GM23248 (cell line): ENCODE measurements around the gene OTULINL. TPM values are rescaled to one million over a fixed set of nuclear protein-coding genes. Genes with fewer than 3 reads are reported as not detected.
A peak's percentile ranks its signal among the peaks of the same experiment; 100 is the strongest.

Source experiments
- DNase-seq: peaks from one replicate; pipeline ENCODE4 v3.0.0-alpha.2; 2015
- H2AFZ ChIP-seq: fragments of 200-600 bp; sonication (generic); 2 replicates; pipeline ENCODE4 v1.6.1; 2016; ENCODE audit warnings: antibody characterized with exemption
- H3F3A ChIP-seq: fragments of 200-600 bp; sonication (generic); 2 replicates; pipeline ENCODE4 v1.6.1; 2016; ENCODE audit warnings: mild to moderate bottlenecking, antibody characterized with exemption, mixed run types; ENCODE audit not compliant: insufficient read depth
- H3K27ac ChIP-seq: fragments of 200-600 bp; sonication (generic); 2 replicates; pipeline ENCODE4 v1.5.1; 2016; ENCODE audit warnings: mild to moderate bottlenecking
- H3K27me3 ChIP-seq: fragments of 200-600 bp; sonication (generic); replicated peaks from 2 replicates; pipeline ENCODE4 v1.6.1; 2016; ENCODE audit warnings: mild to moderate bottlenecking; ENCODE audit not compliant: insufficient read depth
- H3K36me3 ChIP-seq: fragments of 200-600 bp; sonication (generic); 2 replicates; pipeline ENCODE4 v1.6.1; 2016; ENCODE audit warnings: low read depth, mild to moderate bottlenecking
- H3K4me1 ChIP-seq: fragments of 200-600 bp; sonication (generic); 2 replicates; pipeline ENCODE4 v1.6.1; 2016; ENCODE audit warnings: mild to moderate bottlenecking; ENCODE audit not compliant: insufficient read depth
- H3K4me2 ChIP-seq: fragments of 200-600 bp; sonication (generic); one replicate; pipeline ENCODE4 v1.6.1; 2016; ENCODE audit warnings: mild to moderate bottlenecking; ENCODE audit not compliant: unreplicated experiment
- H3K4me3 ChIP-seq: fragments of 200-600 bp; sonication (generic); 2 replicates; pipeline ENCODE4 v1.5.1; 2016; ENCODE audit warnings: mild to moderate bottlenecking
- H3K79me2 ChIP-seq: fragments of 200-600 bp; sonication (generic); 2 replicates; pipeline ENCODE4 v1.6.1; 2016; ENCODE audit warnings: mild to moderate bottlenecking; ENCODE audit not compliant: insufficient read depth
- H3K9ac ChIP-seq: fragments of 200-600 bp; sonication (generic); 2 replicates; pipeline ENCODE4 v1.6.1; 2016; ENCODE audit warnings: mild to moderate bottlenecking
- H3K9me2 ChIP-seq: fragments of 200-600 bp; sonication (generic); 2 replicates; pipeline ENCODE4 v1.6.1; 2016; ENCODE audit warnings: mixed run types, mild to moderate bottlenecking, moderate library complexity; ENCODE audit not compliant: insufficient read depth
- H3K9me3 ChIP-seq: fragments of 200-600 bp; sonication (generic); one replicate; pipeline ENCODE4 v1.6.1; 2017; ENCODE audit warnings: low read depth
- H4K20me1 ChIP-seq: fragments of 200-600 bp; sonication (generic); 2 replicates; pipeline ENCODE4 v1.6.0; 2016; ENCODE audit not compliant: insufficient read depth
- EZH2 ChIP-seq: fragments of 200-600 bp; sonication (generic); IDR thresholded peaks from 2 replicates; pipeline ENCODE4 v1.6.1; 2018; ENCODE audit warnings: antibody characterized with exemption, mild to moderate bottlenecking; ENCODE audit not compliant: insufficient read depth, poor library complexity, severe bottlenecking
- EZH2phosphoT487 ChIP-seq: fragments of 200-600 bp; sonication (generic); IDR thresholded peaks from 2 replicates; pipeline ENCODE4 v1.6.1; 2018; ENCODE audit warnings: antibody characterized with exemption, moderate library complexity, mild to moderate bottlenecking, low read depth; ENCODE audit not compliant: insufficient read depth
- WGBS, 2 experiments: methylation state at CpG; one replicate each; pipeline ENCODE4 v1.1.6; 2015 to 2017; ENCODE audit warnings: low lambda C conversion rate in 2 of 2, low coverage in 1 of 2; ENCODE audit errors: missing lambda C conversion rate in 2 of 2; 5-methylcytosine and 5-hydroxymethylcytosine counted together
- in situ Hi-C: fragments of 300-500 bp; cut with MboI; formaldehyde crosslinking; loops from 2 replicates; pipeline ENCODE4 v1.15.0; 2020
- polyA plus RNA-seq: library from polyadenylated mRNA; unstranded; fragments of >200 nt; fragmentation: Nextera tagmentation; extraction: Ambion mirVana; gene quantifications from 2 replicates; pipeline ENCODE4 v1.2.1, GENCODE V29; 2016
- total RNA-seq: library from RNA; depleted of rRNA; stranded (reverse); fragments of >200 nt; shearing (Covaris generic); gene quantifications from 2 replicates; pipeline ENCODE4 v1.2.3, GENCODE V29; 2014; rRNA removed

The OTULINL gene
- total RNA-seq (1.3 TPM in 1 of 2 replicates, not detected in the other), polyA plus RNA-seq (0.23 and 0.41 TPM in 2 replicates)

DNA sequence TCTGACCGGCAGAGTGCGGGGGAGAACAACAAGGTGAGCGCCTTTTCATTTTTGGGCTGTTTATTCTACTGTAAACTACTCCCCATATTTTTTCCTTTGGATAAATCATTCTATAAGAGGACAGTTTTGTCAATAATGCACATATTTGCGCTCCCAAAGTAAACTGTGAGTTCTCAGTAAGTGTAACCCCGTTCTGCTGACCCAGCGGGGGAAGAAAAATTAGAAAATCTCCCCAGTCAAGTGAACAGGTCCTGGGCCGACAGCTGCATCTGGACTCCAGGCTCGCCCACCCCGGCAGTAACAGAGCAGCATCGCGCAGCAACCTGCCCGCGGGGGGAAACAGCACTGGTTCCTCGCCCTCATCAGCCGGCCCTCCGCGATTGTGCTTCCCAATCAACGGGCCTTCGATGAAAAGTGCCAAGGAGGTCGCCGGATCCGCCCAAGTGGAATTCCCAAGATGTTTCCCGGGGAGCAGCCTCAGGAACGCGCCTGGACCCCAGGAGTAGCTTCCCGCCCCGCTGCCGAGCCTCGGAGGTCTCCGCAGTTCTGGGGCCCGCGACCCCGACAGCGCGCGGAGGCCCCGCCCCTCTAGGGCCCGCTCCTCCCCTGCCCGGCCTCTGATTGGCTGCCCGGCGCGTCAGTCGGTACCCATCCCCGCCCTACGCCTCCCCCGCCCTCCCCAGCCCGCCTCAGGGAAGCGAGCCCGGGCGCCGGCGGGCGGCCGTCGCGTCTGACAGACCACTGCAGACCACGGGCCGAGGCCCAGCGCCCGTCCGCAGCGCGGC, at the start of gene OTULINL:
TSS of gene OTULINL (plus strand) at position 687 of the 785 bp plus-strand sequence. CDS start 103 bp downstream, outside the sequence.
- Histone ChIP-seq H3K4me2 (peak within 1 kb of the TSS; percentile 69), H3F3A (peaks cover 8% of the 10 kb centered on the region; the same call in 1 of the 2 replicates), H2AFZ (peak within 1 kb of the TSS; percentile 53), H3K9me2 (no peaks in the 10 kb centered on the region), H3K27me3 (peaks cover 54% of the 10 kb centered on the region), H3K9ac (no peak within 1 kb of the TSS), H3K4me1 (no peaks in the 10 kb centered on the region; the same call in 1 of the 2 replicates), H3K36me3 (no peaks in the 10 kb centered on the region), H3K27ac (no peak within 1 kb of the TSS), H3K4me3 (peak within 1 kb of the TSS; percentile 62), H4K20me1 (no peaks in the 10 kb centered on the region), H3K9me3 (no peaks in the 10 kb centered on the region), H3K79me2 (no peaks in the 10 kb centered on the region)
- in situ Hi-C loops: no loop called here
- no peak for TF ChIP-seq EZH2phosphoT487
- TF ChIP-seq EZH2: peak; percentile 59
- WGBS, 2 experiments: 1 to 3% methylated on average over 52 to 61 of the region's 63 CpGs
- peak; percentile 81 for DNase-seq

DNA sequence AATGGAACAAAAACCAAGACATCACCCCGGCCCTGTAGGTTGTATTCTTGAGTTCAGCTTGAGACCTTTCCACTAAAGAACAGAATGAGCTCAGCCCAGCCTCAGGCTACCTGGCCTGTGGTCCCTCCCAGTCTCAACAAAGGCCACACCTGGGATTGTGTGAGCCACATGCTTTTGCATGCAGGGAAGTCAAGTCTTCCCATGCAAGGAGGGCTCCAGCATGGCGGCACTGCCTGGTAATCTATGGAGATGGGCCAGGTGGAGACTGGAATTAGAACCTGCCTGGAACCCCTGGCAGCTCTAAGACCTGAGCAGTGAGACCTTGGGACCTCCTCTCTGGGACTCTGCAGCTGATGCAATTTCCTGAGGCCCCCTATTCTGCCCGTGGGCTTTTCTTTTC, 49.4 kb upstream of the OTULINL start:
- H3K27ac ChIP-seq: no peak overlapping the region
- no peaks in the 10 kb centered on the region for H4K20me1 ChIP-seq
- in situ Hi-C loops: no loop called here
- no peaks in the 10 kb centered on the region for H3K9me2 ChIP-seq
- H3K79me2 ChIP-seq: no peaks in the 10 kb centered on the region
- 0 out of 2 replicates have a peak, but pooled peaks cover 10% of the 10 kb centered on the region for H3K27me3 ChIP-seq
- H3K36me3 ChIP-seq: no peaks in the 10 kb centered on the region
- no peak overlapping the region for H2AFZ ChIP-seq
- no peak for DNase-seq
- no peaks in the 10 kb centered on the region for H3K9me3 ChIP-seq
- no peak overlapping the region for H3K9ac ChIP-seq
- no peaks in the 10 kb centered on the region for H3K4me1 ChIP-seq
- 35 to 40% methylated on average over 3 of the region's 3 CpGs for WGBS, 2 experiments
- H3K4me3 ChIP-seq: no peak overlapping the region
- H3F3A ChIP-seq: no peaks in the 10 kb centered on the region
- TF ChIP-seq EZH2phosphoT487 (no peak), EZH2 (no peak)
- H3K4me2 ChIP-seq: no peak overlapping the region

DNA sequence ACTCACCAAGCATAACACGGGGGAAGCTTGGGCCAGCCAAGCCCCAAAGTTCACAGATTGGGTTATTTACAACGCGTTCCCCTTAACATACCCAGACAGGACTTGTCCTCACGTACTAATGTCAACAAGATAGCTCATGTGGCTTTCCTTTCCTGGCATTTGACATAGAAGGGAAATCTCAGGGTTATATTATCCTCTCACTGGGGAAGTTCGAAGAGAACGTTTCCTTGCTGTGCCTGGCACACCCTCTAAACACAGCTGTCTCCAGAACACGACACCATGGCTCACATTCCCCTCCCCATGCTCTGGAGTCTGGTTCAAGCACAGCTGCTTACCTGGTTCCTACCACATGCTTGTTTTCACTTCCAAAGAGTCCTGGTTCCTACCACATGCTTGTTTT, 46.8 kb upstream of the OTULINL start:
- no peak for DNase-seq
- Histone ChIP-seq H3K79me2 (no peaks in the 10 kb centered on the region), H3K9me2 (no peaks in the 10 kb centered on the region), H3K4me2 (no peak overlapping the region), H3F3A (no peaks in the 10 kb centered on the region), H3K27me3 (peaks cover 29% of the 10 kb centered on the region), H3K36me3 (no peaks in the 10 kb centered on the region), H3K4me1 (no peaks in the 10 kb centered on the region), H3K4me3 (no peak overlapping the region), H3K9me3 (no peaks in the 10 kb centered on the region), H2AFZ (no peak overlapping the region), H4K20me1 (no peaks in the 10 kb centered on the region), H3K9ac (no peak overlapping the region), H3K27ac (no peak overlapping the region)
- 0 to 2% methylated on average over 7 of the region's 7 CpGs for WGBS, 2 experiments
- TF ChIP-seq EZH2: no peak
- TF ChIP-seq EZH2phosphoT487: no peak
- in situ Hi-C loops: no loop called here

DNA sequence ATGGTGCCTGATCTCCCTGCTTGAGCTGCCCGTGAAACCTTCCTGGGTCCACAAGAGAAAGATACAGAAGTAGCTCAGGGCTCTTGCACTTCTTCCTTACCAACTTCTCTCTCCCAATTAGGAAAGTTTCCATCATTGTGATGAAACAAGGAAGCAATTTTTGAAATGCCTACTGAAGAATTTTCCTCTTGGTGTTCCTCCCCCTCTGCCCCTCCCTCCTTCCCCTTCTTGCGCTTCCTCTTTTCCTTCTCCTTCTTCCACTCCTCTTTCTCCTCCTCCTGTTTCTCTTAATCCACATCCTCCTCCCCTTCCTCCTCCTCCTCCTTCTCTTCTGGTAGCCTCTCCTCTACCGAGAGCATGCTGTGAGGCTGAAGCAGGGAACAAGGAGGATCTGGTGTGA, 36.3 kb upstream of the OTULINL start:
- WGBS, 2 experiments: 56 to 57% methylated on average over 3 of the region's 3 CpGs
- Histone ChIP-seq H3K4me1 (no peaks in the 10 kb centered on the region), H3K4me3 (no peak overlapping the region), H3K9ac (no peak overlapping the region), H3K27ac (no peak overlapping the region), H3K9me2 (no peaks in the 10 kb centered on the region), H3K79me2 (no peaks in the 10 kb centered on the region), H4K20me1 (no peaks in the 10 kb centered on the region), H3F3A (no peaks in the 10 kb centered on the region), H3K36me3 (no peaks in the 10 kb centered on the region), H3K27me3 (peaks cover 66% of the 10 kb centered on the region), H2AFZ (no peak overlapping the region), H3K9me3 (no peaks in the 10 kb centered on the region), H3K4me2 (no peak overlapping the region)
- in situ Hi-C loops: no loop called here
- TF ChIP-seq EZH2phosphoT487: no peak
- no peak for TF ChIP-seq EZH2
- DNase-seq: no peak
